Inflammatory macrophage (primary cell): ENCODE data around the gene SMIM10.
"Not testable (repeated sequence)": the region's sequence is repeated elsewhere in the genome, so short reads cannot be mapped to it uniquely, and the experiment has no call there.

ENCODE experiments used
- DNase-seq, 2 donors: peaks; one replicate each; pipeline ENCODE4 v3.0.0-alpha.2; 2020 to 2022

Gene SMIM10

DNA sequence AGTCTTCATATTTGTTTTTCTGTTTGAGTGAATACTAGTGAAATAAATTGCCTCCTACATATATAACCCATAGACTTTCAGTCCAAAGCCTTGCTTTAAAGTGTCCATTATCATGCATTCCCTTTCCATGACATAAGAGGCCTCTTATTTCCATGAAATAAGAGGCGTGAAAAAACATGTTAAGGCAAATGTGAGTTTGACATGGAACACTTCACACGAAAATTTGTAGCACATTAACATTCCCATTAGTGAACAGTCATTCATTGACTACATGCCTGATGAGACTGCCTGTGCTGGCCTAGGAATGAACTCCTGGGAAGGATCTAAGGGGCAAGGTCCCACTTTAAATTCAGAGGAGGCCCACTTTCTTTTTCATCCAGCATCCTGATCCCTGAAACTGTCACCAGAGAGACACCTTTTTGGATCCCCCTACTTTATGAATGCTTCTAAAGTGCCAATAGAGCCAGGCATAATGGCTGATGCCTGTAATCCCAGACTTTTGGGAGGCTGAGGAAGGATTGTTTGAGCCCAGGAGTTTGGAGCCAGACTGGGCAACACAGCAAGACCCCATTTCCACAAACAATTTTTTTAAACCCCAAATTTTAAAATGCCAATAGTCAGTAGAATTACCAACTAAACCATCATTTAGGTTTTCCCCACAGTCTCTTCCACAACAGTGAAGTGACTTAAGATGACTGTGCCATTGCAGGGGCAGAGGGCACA lies 24.9 kb downstream of the SMIM10 start:
- DNase-seq: no peak

DNA sequence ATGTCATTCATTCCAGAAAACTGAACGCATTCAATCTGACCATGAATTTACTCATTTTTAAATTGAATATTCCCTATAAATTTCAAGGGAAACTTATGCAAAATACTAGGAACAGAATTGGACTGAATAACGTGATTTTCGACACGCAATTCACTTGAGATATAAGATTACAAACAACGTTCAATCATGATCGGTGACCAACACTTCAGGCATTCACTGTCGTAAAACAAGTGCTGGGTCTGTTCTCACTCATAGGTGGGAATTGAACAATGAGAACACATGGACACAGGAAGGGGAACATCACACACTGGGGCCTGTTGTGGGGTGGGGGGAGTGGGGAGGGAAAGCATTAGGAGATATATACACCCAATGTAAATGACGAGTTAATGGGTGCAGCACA lies 29.1 kb downstream of the SMIM10 start:
- DNase-seq: not testable (repeated sequence)

DNA sequence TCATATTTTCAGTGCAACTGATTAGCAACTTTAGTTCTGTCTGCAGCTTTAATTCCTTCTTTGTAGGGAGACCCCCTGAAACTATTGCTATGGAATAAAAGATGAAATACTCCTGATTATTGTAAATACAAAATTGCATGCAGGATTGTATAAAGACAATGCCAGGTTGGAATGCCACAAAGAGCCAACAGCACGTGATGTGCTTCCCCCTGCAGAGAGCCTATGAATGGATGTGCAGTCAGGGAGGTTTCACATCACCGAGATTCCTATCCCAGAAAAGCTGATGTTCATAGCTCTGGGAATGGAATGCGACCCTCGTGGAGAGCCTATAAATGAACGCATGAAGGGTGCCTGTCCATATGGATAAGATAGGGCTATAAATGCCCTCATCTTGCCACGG lies 33.0 kb downstream of the SMIM10 start:
- not testable (repeated sequence) for DNase-seq

DNA sequence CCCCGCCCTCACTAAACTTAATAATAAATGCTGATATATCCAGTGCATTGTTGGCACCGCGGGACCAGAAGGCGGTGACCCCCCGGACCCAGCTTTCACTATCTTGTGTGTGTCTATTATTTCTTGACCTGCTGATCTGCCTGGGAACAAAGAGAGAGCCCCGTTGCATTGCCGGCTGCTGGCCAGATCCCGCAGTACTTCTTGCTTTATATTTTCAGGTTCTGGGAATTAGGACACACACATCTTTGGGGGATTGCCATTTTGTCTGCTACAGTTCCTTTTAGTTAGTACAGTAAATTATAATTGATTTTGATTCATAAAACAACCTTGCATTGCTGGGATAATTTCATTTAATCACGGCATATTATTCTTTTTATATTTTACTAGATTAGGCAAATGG lies 33.7 kb downstream of the SMIM10 start:
- no peak for DNase-seq

DNA sequence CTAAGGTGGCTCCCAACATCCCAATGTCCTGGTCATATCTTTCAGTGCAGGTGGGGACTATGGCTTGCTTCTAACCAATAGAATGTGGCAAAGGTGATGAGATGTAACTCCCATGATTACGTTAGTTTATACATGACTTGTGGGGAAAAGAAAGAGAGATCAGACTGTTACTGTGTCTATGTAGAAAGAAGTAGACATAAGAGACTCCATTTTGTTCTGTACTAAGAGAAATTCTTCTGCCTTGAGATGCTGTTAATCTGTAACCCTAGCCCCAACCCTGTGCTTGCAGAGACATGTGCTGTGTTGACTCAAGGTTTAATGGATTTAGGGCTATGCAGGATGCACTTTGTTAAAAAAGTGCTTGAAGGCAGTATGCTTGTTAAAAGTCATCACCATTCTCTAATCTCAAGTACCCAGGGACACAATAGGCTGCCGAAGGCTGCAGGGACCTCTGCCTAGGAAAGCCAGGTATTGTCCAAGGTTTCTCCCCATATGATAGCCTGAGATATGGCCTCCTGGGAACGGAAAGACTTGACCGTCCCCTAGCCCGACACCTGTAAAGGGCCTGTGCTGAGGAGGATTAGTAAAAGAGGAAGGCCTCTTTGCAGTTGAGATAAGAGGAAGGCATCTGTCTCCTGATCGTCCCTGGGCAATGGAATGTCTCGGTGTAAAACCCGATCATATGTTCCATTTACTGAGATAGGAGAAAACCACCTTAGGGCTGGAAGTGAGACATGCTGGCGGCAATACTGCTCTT lies 39.6 kb downstream of the SMIM10 start:
- DNase-seq: not testable (repeated sequence)

DNA sequence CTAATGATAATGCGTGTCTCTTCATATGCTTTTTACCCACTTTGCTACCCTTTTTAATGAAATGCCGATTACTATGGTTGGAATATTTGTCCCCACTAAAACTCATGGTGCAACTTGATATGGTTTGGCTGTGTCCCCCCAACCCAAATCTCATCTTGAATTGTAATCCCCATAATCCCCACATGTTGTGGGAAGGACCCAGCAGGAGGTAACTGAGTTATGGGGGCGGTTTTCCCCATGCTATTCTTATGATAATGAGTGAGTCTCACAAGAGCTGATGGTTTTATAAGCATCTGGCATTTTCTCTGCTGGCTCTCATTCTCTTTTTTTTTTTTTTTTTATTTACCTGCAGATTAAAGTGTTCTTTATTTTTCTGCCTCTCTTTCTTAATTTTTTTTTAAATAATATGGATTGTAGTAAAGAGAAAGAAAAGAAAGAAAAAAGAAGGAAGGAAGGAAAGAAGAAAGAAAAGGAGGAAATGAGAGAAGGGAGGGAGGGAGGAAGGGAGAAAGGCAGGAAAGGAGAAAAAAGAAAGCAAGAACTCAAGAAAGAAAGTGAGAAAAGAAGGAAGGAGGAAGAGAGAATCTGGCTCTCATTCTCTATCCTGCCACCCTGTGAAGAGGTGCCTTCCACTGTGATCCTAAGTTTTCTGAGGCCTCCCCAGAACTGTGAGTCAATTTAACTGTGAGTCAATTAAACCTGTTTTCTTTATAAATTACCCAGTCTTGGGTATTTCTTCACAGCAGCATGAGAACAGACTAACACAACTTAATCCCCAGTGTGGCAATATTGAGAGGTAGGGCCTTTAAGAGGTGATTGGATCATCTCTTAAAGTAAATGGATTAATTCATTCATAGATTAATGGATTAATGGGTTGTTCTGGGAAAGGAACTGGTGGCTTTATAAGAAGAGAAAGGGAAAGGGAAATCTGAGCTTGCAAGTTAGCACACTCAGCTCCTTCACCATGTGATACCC lies 50.6 kb downstream of the SMIM10 start:
- DNase-seq: not testable (repeated sequence)
